Glomerular endothelial cell (primary cell): ENCODE data around the gene MVB12B. TPM values are rescaled to one million over a fixed set of nuclear protein-coding genes. Genes with fewer than 3 reads are reported as not detected.

ENCODE experiments used
- DNase-seq: peaks from one replicate; pipeline ENCODE4 v3.0.0-alpha.2; 2011; ENCODE audit warnings: low read depth, low spot score; ENCODE audit errors: extremely low read depth
- total RNA-seq: library from RNA; depleted of rRNA; stranded (reverse); fragments of >200 nt; gene quantifications from 2 replicates; pipeline ENCODE4 v1.2.3, GENCODE V29; 2015

Gene MVB12B
- total RNA-seq, 1 donor from 2014 or later, result 11.4 TPM

DNA sequence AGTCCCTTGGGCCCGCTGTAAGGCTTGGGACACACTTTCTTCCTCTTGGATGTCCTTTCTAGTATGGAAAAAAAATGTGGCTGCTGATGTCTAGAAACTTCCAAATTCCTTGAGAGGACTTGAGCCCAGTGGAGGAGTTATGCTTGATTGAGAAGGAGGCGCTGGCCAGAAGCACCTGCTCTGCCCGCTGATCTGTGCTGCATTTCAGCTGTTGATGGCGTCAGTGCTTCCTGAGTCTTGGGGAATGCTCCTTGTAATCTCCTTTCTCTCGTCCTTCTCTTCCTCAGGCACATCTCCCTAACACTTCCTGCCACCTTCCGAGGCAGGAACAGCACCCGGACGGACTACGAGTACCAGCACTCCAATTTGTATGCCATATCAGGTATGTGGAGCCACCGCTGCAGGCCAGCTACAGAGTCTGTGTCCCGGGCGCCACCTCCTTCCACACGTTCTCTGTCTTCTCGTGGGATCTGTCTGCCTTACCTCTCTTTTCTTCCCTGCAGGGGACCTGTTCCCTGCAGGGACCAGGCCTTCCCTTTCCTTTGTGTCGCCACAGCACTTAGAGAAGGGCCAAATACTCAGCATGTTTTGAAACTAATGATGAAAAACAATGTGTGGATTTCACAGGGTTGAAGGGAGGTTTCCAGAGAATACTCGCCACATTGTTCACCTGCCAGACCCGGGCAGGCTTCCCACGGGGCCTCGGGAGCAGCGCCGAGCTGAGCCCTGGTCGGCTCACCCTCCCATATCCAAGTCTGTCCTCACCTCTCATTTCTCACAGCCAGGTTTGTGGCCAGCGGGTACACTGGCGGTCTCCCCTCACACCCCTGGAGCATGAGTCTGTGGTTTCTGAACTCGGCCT lies 95.2 kb downstream of the MVB12B start:
- no peak for DNase-seq

DNA sequence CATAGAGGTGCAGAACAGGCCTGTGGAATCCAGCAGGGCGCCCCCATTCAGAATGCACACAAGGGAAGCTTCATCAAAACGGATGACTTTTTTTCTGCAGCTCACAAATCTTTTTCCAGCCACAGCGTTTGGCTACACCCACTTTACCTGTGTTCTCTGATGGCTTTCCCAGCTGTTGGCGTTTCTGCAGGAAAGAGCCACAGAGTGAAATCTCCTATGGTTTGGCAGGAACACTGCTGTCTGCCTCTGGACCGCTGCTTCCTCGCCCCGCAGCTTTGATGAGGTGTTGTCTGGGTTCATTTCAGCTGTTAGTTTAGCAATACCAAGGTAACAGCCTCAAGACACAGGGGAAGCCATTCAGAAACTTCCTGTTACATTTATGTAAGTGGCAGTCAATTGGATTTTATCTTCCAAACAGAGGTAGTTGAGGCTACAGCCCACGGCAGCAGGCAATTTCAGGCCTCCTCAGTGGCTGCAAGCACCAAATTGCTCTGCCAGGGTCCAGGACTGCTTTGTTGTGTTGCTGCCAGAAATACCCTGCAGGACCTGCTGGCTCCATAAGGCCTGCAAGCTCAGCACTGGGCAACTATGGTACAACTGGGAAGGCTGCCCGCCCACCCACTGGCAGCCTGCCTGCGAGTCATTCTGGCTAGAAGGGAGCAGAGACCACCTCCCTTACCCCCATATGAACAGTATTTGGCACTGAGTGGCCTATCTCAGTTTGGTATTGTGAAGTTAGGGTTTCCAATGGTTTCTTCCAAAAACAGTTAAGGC lies 96.7 kb downstream of the MVB12B start:
- DNase-seq, result no peak

DNA sequence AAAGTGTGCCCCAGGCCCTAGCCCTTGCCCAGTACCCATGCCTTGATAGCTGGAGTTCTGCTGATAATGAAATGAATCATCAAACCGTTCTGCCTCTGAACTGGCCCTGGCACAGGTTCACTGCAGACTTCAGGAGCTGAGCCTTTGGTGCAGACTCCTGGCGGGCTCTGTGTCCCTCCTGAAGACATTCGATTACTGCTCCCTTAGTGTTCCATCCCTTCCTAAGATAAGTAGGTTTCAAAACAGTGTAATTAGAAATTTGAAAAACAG lies 97.2 kb downstream of the MVB12B start:
- DNase-seq, result no peak

DNA sequence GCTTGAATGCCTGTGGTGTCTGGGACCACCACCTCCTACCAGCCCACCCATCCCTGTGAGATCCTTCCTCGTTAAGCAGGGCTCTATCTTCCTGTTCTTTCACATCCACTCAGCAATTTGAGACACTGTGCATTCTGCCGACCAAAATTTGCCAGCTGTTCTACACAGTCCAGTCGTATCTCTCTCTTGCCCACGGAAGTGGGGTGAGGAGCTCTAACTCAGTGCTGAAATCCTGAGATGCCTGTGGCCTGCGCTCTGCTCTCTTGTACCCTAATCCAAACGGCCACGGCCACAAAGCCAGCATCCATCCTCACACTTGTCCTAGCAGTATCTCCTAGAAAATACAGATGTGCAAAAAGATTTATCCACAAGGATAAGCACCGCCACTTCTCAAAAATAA lies 97.9 kb downstream of the MVB12B start:
- DNase-seq, result no peak

DNA sequence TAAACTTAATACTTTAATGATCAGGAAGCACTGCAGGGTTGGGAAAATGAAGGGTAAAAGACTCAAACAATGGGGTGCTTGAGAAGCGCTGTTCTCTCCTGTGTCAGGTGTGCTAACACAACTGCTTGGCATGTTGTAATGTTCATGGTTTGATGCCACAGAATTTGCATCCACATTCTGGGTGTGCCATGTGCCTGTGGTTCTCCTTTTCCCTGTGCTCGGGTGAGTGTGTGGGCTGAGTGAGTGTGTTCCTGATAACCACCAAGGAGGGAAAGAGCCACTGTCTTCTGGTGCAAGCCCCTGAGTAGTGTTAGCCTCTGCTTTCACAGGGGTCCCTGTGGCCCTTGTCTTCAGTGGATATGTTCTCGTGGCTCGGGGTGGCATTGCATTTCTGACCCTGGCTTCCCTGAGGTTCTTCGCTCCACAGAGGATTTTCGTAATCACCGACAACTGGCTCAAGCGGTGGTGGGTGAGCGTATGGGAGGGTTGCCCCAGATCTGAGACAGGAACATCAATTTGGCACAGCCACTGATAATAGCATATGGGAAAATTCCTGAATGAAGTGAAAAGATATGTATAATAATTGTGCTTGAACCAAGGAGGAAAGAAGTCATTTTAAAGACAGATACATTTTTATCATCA lies 102.0 kb downstream of the MVB12B start:
- no peak for DNase-seq

DNA sequence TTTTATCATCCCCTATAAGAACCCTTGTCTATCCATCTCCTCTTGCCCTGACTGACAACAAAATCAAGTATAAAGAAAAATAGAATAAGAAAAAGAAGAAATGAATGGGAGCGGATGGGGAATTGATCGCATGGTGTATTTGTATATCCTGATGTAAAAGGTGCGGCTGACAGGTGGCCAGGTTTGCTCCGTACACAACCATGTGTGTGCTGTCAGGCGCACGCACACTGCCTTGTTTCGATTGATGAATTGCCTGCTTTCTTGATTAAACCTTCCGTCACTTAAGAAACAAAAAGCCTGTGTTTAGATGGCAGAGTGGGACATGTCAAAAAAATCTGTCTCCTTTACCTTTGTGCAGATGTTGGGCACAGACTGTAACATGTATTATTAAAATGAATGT lies 102.6 kb downstream of the MVB12B start:
- DNase-seq, result no peak

DNA sequence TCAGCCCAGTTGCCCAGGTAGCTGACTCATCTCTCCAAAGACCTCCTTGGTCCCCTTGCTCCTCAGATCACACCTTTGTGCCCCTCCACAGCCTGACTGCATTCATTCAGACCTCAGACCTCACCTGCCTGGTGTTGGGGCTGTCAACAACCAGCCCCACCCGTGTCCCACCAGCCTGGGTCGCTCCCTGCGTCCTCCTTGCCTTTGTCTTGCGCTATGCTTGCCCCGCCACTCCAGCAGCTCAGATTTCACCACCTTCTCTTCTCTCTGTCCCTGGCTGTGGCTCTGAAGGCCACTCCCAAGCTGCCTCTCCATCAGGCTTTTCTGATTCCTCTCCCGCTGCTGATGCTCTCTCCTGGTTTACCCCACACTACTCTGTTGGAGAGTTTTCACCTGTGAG lies 103.5 kb downstream of the MVB12B start:
- DNase-seq, result no peak

DNA sequence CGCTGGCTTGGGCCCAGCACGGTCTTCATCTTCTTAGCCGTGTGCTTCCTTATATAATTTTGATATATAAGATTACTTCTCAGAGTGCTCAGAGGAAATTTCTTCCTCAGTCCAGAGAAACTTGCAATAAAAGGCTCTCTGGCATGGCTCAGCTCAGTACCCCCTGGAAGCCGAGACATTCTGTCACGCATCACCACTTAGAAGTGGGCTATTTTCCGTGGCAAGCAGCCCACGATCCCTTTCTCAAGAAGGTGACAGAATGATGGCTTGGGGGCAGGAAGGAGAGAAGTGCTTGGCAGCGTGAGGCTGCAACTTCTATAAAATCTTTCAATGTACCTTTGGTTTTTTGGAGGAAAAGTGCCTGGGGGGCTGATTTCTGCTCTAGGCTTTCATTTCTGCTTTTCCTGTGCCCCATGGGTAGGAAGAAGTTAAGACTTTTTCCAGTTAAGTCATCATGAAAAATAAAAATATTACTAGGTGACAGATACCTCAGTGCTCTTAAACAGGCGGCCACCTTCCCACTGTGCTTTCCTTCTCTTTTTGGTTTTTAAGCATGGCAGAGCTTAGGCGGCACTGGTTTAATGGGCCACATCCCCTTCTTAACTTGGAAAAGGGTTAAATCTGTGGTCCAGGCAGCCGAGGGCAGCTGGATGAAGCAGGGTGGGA lies 104.6 kb downstream of the MVB12B start:
- no peak for DNase-seq

DNA sequence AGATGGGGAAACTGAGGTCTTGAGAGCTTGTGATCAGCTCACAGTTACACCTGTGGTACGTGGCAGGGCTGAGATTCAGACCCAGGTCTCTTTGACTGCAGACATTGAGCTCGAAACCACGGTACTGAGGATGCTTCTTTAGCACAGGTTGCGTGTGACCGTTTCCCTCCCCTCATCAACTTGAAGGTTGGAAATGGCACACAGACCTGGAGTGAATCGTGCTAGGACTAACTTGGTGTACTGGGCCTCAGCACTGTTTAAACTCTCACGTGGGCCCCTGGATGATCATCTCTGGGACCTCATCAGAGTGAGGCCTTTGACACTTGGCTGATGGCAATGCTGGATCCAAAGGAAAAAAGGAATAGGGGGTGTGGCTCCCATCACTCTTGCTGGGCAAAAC lies 106.0 kb downstream of the MVB12B start:
- no peak for DNase-seq

DNA sequence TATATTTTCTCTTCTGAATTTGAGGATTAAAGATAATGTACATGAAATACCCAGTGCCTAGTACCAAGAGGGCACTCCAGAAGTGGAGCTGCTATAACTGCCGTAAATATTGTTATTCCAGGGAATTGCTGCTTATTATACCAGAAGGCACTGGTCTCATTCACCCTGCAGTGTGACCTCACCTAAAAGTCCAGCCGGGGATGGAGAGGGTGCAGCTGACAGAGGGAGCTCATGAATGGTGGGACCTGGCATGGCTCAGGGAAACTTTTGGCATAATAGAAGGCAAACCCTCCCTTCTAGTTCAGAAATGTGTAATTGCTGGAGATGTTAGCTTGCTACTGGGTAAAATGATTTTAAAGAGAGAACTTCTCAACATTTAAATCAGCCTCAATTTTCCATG lies 108.5 kb downstream of the MVB12B start:
- no peak for DNase-seq

DNA sequence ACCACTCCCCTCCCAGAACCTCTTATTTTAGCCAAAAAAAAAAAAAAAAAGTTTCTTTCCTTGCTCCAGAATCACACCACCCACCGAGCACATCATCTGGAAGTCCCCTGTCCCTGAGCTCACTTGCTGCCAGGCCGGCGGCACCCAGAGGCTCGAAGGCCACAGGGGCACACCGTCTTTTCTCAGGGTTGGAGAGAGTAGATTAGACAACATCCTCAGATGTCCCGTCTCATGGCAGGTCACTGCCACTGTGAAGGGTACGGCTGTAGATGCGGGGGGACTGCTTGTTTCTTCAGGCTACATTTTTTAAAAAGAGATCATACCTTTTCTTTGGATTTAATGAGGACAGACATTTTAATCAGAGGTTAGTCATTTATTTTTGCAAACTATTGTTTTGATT lies 109.0 kb downstream of the MVB12B start:
- DNase-seq, result no peak

DNA sequence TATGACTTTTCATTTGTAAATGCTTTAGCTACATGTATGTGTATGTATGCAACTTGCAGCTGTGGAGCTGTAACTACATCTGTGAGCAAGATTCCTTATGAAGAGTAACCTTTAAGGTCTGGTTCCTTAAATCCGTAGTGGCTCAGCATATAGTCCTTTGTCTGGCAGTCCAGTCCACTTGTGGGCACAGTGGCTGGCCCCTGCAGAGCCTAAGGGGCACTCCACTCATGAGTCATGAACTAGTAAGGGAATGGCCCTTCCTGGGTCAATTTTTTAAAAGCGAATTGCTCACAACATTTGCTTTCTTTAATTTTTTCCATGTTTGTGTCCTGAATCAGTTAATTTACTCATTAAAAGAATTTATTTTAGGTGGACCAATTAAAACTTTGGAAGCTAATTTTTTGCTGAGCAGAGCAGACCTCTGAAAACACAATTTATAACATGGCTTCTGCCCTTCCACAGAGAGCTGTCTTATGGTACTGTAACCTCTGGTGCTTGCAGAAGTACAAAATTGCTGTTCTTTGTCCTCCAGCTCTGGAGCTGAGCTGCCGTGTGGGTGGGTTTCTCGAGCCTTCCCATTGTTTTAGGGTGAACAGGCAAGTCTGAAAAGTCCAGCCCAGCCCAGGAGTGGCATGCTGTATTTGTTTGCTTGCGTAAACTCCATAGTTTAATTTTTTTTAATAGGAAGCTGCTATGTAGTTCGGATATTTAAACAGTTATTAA lies 110.1 kb downstream of the MVB12B start:
- DNase-seq, result no peak

DNA sequence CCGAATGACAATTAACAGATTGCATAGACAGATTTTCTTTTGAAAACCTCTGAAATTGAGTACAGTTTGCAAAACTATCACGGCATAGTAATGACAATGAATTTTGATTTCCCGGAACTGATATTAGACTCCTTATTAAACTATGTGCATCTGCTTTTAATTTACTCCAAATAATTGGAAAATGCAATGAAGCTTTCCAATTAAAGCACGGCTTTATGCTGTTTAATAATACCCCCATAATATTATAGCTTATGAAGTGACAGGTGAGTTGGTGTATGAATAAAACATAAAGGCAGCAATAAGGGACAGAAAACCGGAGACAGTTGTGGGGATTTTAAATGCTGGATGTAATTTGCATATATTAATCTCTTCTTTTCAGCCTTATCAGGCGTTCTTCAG lies 110.6 kb downstream of the MVB12B start:
- no peak for DNase-seq

DNA sequence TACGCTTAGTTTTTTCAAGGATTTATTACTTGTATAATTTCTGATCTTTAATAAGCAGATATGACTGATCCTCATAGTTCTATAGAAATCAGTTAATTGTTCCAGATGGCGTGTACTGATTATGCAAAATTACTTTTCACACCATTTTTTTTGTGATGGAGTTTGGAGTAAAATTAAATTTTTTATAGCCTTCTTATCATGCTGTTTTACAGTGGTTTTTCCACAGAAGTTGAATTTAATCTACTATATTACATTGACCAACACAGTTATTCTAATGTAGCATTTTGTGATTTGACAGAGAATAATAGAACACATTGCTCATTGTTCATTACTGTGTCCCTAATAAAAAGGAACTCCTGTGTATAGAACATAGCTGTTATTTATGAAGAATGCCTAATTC lies 111.1 kb downstream of the MVB12B start:
- DNase-seq, result no peak

DNA sequence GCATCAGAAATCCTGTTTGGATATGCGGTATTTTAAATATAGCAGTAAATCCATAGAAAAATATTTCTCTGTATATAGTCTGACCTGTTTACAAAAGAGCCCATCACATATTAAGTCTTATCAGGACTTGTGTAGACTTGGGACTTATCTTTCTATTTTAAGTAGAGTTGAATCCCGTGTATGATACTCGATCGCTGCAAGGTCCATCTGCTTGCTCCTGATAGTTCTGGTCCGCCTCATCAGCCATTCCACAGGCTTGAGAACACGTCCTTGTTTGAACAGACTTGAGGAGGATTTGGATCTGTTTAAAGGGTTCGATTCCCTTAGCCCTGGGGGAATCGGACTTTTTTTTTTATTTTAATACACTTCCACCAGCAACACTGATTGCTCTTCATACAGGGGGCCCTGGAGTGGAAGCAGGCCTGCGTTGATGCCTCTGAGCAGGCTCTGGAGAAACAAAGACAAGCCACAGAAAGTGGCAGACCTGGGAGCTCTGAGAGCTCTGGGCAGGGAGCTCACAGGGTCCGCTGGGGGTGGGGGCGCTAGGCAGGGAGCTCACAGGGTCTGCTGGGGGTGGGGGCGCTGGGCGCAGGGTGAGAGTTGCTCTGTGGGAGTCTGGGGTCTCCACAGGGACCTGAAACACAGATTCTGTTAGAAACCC lies 112.2 kb downstream of the MVB12B start:
- no peak for DNase-seq

DNA sequence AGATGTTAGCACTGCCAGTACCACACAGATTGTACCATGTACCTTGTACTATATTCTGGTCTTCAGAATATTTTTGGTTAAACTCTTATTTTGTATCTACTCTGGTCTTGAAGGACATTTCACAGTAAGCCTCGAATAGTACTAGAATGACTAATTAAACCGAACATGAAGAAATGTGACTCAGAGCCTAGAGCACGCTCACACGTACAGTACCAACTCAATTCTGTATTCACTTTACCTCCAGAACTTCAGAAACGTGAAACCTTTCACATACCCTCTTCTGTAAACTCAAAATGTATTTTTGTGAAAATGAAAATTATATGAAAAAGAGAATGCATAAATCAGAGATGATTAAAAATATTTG lies 112.8 kb downstream of the MVB12B start:
- DNase-seq, result no peak

DNA sequence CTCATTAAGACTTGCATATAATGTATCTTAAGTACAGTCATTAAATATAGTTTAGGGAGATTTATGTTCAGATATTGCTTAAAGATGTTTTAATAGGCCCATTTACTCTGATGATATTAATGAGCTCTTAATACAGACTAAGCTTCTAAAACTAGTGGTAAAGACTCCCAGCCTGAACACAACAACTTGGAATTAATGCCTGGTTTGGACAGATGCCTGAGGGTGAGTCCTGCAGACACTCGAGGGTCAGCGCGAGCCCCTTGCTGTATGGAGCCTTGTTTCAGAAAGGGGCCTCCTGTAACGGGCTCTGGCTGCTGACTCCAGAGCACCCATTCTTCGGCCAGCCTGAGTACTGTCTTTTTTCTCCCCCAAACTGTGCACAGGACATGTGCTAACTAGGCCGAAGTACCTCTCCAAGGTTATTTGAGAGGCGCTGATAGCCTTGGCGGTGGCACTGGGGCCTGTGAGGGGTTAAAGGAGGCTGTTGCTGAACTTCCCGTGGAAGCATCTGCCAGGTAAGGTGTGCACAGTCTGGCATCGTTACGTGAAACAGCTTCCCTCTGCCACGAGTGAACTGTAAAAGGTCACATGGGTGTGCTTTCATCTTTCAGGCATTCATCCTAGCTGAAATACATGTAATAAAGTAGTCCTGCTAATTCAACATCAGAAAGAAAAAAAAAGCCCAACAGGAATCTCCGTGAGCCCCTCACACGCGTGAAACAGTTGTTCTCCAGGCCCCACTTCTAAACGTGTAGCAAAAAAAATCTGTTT lies 113.4 kb downstream of the MVB12B start:
- DNase-seq, result no peak

DNA sequence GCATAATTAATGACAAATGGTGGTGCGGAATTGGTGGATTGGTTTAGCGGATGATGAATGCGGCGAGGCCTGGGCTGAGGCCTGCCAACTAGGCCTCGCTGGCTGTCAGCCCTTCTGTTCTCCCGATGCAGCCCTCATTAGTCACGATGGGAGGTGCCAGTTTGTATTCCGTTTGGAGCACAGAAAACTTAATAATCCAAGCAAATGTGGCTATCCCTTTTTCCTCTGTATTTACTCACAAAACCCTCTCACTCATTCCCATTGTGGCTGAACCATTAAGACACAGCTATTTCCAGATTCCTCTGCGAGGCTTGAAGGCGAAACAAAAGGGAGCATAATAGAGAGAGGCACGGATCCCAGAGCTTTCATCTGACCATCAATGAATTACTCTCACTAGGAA lies 114.3 kb downstream of the MVB12B start:
- no peak for DNase-seq

DNA sequence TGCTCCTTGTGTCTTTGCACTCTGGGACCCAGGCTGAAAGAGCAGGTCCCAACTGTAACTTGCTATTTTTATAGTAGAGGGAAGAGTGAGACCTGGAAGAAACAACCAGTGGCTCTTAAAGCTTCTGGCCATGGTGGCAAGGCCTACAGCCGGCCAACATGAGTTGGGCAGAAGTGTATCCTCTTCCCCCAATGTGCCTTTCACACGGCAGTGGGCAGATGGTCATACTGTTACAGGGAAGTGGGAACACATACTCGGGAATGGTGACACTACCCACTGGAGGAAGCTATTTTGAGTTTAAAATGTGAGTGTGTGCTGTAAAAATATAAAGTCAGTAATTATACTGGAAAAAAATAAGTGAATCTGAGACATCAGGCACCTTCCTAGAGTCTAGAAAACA lies 116.0 kb downstream of the MVB12B start:
- DNase-seq, result no peak

DNA sequence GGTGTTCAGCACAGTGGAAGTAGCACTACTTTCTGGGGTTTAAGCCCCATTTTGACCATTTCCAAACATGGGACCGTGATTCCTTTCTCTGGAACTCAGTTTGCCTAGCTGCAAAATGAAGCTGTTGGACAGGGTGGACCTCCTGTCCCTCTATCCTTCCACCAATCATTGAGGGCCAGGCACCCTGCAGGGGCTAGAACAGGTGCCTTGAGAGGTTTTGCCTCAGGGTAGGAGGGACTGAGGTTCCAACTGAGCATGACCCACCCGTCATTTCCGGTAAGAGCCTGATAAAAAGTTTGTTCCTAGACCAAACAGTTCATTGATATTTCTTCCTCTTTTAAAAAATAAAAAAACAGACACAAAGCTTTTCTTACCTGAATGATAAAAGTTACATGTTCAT lies 116.5 kb downstream of the MVB12B start:
- DNase-seq, result no peak
